Measurements from ENCODE around the gene RFXAP.

RFXAP gene

GRCh38 chr13:36839981-36840380 lies 21.0 kb downstream of the RFXAP start:
- no peak overlapping the region for H3K27ac ChIP-seq
- no peak for DNase-seq (ENCODE audit: low spot score)
- TF ChIP-seq, protein P1, sequence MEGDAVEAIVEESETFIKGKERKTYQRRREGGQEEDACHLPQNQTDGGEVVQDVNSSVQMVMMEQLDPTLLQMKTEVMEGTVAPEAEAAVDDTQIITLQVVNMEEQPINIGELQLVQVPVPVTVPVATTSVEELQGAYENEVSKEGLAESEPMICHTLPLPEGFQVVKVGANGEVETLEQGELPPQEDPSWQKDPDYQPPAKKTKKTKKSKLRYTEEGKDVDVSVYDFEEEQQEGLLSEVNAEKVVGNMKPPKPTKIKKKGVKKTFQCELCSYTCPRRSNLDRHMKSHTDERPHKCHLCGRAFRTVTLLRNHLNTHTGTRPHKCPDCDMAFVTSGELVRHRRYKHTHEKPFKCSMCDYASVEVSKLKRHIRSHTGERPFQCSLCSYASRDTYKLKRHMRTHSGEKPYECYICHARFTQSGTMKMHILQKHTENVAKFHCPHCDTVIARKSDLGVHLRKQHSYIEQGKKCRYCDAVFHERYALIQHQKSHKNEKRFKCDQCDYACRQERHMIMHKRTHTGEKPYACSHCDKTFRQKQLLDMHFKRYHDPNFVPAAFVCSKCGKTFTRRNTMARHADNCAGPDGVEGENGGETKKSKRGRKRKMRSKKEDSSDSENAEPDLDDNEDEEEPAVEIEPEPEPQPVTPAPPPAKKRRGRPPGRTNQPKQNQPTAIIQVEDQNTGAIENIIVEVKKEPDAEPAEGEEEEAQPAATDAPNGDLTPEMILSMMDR (conservative IDR thresholded peaks at IDR 0.05; ENCODE audit: low read depth): no peak
- POLR2A ChIA-PET (ENCODE audit: low non-redundant PET): no interaction called here
- CTCF ChIA-PET: no interaction called here

- ChIA-PET CTCF (interaction anchor here (0.6 to 0.7 kb wide), 2 partner anchors 23 to 243 kb away, joined by 3 read pairs; no protein-coding TSS in a partner anchor), POLR2A (ENCODE audit: low non-redundant PET) (no interaction called here)
- no peak overlapping the region for H3K27ac ChIP-seq
- TF ChIP-seq, protein P1 (conservative IDR thresholded peaks at IDR 0.05; ENCODE audit: low read depth): no peak
- DNase-seq (ENCODE audit: low spot score): no peak
These were observed 21.8 kb downstream of the RFXAP start for GRCh38 chr13:36840718-36841250.

- ChIA-PET POLR2A (ENCODE audit: low non-redundant PET) (no interaction called here), CTCF (interaction anchor here (0.6 to 0.7 kb wide), 2 partner anchors 22 to 244 kb away, joined by 3 read pairs; no protein-coding TSS in a partner anchor)
- no peak for DNase-seq (ENCODE audit: low spot score)
- TF ChIP-seq, protein P1 (conservative IDR thresholded peaks at IDR 0.05; ENCODE audit: low read depth): no peak
- H3K27ac ChIP-seq: no peak overlapping the region
These were observed 22.4 kb downstream of the RFXAP start for GRCh38 chr13:36841391-36841790.

DNA sequence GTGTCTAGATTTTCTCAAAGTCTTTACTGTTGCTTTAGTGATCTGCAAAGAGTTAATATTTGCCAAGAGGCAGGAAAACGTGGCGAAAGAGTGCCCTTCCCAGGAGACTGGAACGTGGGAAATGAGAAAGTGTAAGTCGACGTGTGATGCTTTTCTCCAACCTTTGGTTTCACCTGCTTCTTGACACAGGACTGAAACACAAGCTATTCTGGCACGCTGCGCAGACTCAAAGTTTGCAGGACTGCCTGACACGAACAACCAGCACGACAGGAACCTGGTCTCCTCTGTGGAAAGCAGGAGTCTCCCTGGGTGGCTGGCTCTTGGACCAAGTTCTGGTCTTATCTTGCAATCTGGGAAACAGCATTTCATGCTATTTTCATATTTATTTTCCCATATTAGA lies 28.6 kb downstream of the RFXAP start:
- ChIA-PET POLR2A (ENCODE audit: low non-redundant PET) (no interaction called here), CTCF (no interaction called here)
- TF ChIP-seq, protein P1 (conservative IDR thresholded peaks at IDR 0.05; ENCODE audit: low read depth): no peak
- no peak overlapping the region for H3K27ac ChIP-seq
- no peak for DNase-seq (ENCODE audit: low spot score)

- DNase-seq (ENCODE audit: low spot score): no peak
- TF ChIP-seq, protein P1 (conservative IDR thresholded peaks at IDR 0.05; ENCODE audit: low read depth): no peak
- no peak overlapping the region for H3K27ac ChIP-seq
- ChIA-PET POLR2A (ENCODE audit: low non-redundant PET) (no interaction called here), CTCF (interaction anchor here (0.5 to 0.8 kb wide), 2 partner anchors 35 to 199 kb away, joined by 3 read pairs; no protein-coding TSS in a partner anchor)
These were observed 29.4 kb downstream of the RFXAP start for GRCh38 chr13:36848199-36848982.

- no peak overlapping the region for H3K27ac ChIP-seq
- no peak for DNase-seq (ENCODE audit: low spot score)
- TF ChIP-seq, protein P1 (conservative IDR thresholded peaks at IDR 0.05; ENCODE audit: low read depth): no peak
- ChIA-PET POLR2A (ENCODE audit: low non-redundant PET) (no interaction called here), CTCF (interaction anchor here (1.2 kb wide), 1 partner anchor 131 kb away, joined by 6 read pairs; no protein-coding TSS in a partner anchor)
These were observed 31.9 kb downstream of the RFXAP start for GRCh38 chr13:36850790-36851438.

All from RWPE1 (cell line).